Smooth muscle cell (in vitro differentiated cells): ENCODE measurements around the gene FRMPD2. TPM values are rescaled to one million over a fixed set of nuclear protein-coding genes. Genes with fewer than 3 reads are reported as not detected.
A peak's percentile ranks its signal among the peaks of the same experiment; 100 is the strongest.

ENCODE experiments used
- DNase-seq: peaks from one replicate; lab custom pipeline; 2025; ENCODE audit not compliant: unreplicated experiment; lab: John Stamatoyannopoulos, UW
- H2AFZ ChIP-seq: fragments of 200-600 bp; sonication (generic); 2 replicates; pipeline ENCODE4 v1.6.0; 2016; ENCODE audit warnings: antibody characterized with exemption, low read depth, mild to moderate bottlenecking
- H3F3A ChIP-seq: fragments of 200-600 bp; sonication (generic); 2 replicates; pipeline ENCODE4 v1.6.0; 2017; ENCODE audit warnings: antibody characterized with exemption, low read depth
- H3K27ac ChIP-seq: fragments of 200-600 bp; sonication (generic); 2 replicates; pipeline ENCODE4 v1.5.1; 2016; ENCODE audit warnings: low read depth, mild to moderate bottlenecking
- H3K27me3 ChIP-seq: fragments of 200-600 bp; sonication (generic); 2 replicates; pipeline ENCODE4 v1.6.1; 2016; ENCODE audit warnings: low read depth, mild to moderate bottlenecking
- H3K36me3 ChIP-seq: fragments of 200-600 bp; sonication (generic); 2 replicates; pipeline ENCODE4 v1.5.1; 2016; ENCODE audit warnings: low read depth
- H3K4me1 ChIP-seq: fragments of 200-600 bp; sonication (generic); 2 replicates; pipeline ENCODE4 v1.5.1; 2016; ENCODE audit warnings: low read depth
- H3K4me2 ChIP-seq: fragments of 200-600 bp; sonication (generic); 2 replicates; pipeline ENCODE4 v1.6.0; 2016; ENCODE audit warnings: mild to moderate bottlenecking
- H3K4me3 ChIP-seq: fragments of 200-600 bp; sonication (generic); 2 replicates; pipeline ENCODE4 v1.5.1; 2016; ENCODE audit warnings: mild to moderate bottlenecking
- H3K79me2 ChIP-seq: fragments of 200-600 bp; sonication (generic); 2 replicates; pipeline ENCODE4 v1.6.0; 2016; ENCODE audit warnings: low read depth, mild to moderate bottlenecking
- H3K9ac ChIP-seq: fragments of 200-600 bp; sonication (generic); 2 replicates; pipeline ENCODE4 v1.6.0; 2016; ENCODE audit warnings: low read depth
- H3K9me3 ChIP-seq: fragments of 200-600 bp; sonication (generic); replicated peaks from 2 replicates; pipeline ENCODE4 v1.5.1; 2016; ENCODE audit warnings: low read depth
- H4K20me1 ChIP-seq: fragments of 200-600 bp; sonication (generic); 2 replicates; pipeline ENCODE4 v1.6.0; 2016; ENCODE audit warnings: low read depth
- CTCF ChIP-seq: fragments of 200-600 bp; sonication (generic); IDR thresholded peaks from 2 replicates; pipeline ENCODE4 v1.5.1; 2017; ENCODE audit warnings: borderline replicate concordance, mild to moderate bottlenecking, antibody characterized with exemption; ENCODE audit not compliant: insufficient read depth, poor library complexity, severe bottlenecking
- WGBS: methylation state at CpG from one replicate; pipeline ENCODE4 v1.1.7; 2016; ENCODE audit warnings: low lambda C conversion rate; 5-methylcytosine and 5-hydroxymethylcytosine counted together
- polyA plus RNA-seq: library from polyadenylated mRNA; unstranded; fragments of >200 nt; fragmentation: Nextera tagmentation; extraction: Ambion mirVana; gene quantifications from 2 replicates; pipeline ENCODE4 v1.2.1, GENCODE V29; 2016
- total RNA-seq: library from RNA; depleted of rRNA; stranded (reverse); fragments of >200 nt; gene quantifications from 2 replicates; pipeline ENCODE4 v1.2.3, GENCODE V29; 2014

FRMPD2 gene
- total and polyA plus RNA-seq, 2 experiments from 2014 or later = 0.18 TPM; not detected in 1

GRCh38 chr10:48216744-48217143 lies 57.8 kb downstream of the FRMPD2 start:
- no peaks in the 10 kb centered on the region for H3K79me2 ChIP-seq
- peaks cover 12% of the 10 kb centered on the region for H3K27me3 ChIP-seq
- H4K20me1 ChIP-seq = no peaks in the 10 kb centered on the region
- H3K4me2 ChIP-seq = no peak overlapping the region
- TF ChIP-seq CTCF = no peak
- no peaks in the 10 kb centered on the region for H3K36me3 ChIP-seq
- H3F3A ChIP-seq = no peaks in the 10 kb centered on the region
- H3K9ac ChIP-seq = no peak overlapping the region
- no peaks in the 10 kb centered on the region for H3K9me3 ChIP-seq
- H3K27ac ChIP-seq = no peak overlapping the region
- no peak overlapping the region for H2AFZ ChIP-seq
- no peak for DNase-seq
- no peak overlapping the region for H3K4me3 ChIP-seq
- H3K4me1 ChIP-seq = no peaks in the 10 kb centered on the region
- 90% methylated on average over 1 of the region's 1 CpG for WGBS

GRCh38 chr10:48216204-48216505 lies 58.3 kb downstream of the FRMPD2 start:
- H2AFZ ChIP-seq = no peak overlapping the region
- no peaks in the 10 kb centered on the region for H3K79me2 ChIP-seq
- TF ChIP-seq CTCF = no peak

GRCh38 chr10:48215486-48216203 lies 58.9 kb downstream of the FRMPD2 start:
- Histone ChIP-seq H3K36me3 (no peaks in the 10 kb centered on the region), H3K4me2 (no peak overlapping the region), H3K4me1 (no peaks in the 10 kb centered on the region), H3K27me3 (peaks cover 14% of the 10 kb centered on the region), H2AFZ (no peak overlapping the region), H3K27ac (no peak overlapping the region), H3K9me3 (no peaks in the 10 kb centered on the region), H3K9ac (no peak overlapping the region), H3K79me2 (no peaks in the 10 kb centered on the region), H3K4me3 (no peak overlapping the region), H3F3A (no peaks in the 10 kb centered on the region), H4K20me1 (no peaks in the 10 kb centered on the region)
- 50% methylated on average over 5 of the region's 5 CpGs for WGBS
- peak; percentile 69 for TF ChIP-seq CTCF
- DNase-seq = no peak

More at GRCh38 chr10:48216204-48216505, 58.3 kb downstream of the FRMPD2 start:
- Histone ChIP-seq H3K4me1 (no peaks in the 10 kb centered on the region), H3K27me3 (peaks cover 14% of the 10 kb centered on the region), H4K20me1 (no peaks in the 10 kb centered on the region), H3K4me3 (no peak overlapping the region), H3K36me3 (no peaks in the 10 kb centered on the region), H3F3A (no peaks in the 10 kb centered on the region), H3K27ac (no peak overlapping the region), H3K9ac (no peak overlapping the region), H3K4me2 (no peak overlapping the region), H3K9me3 (no peaks in the 10 kb centered on the region)
- DNase-seq = no peak

GRCh38 chr10:48214716-48215485 lies 59.6 kb downstream of the FRMPD2 start:
- peaks cover 14% of the 10 kb centered on the region for H3K27me3 ChIP-seq
- no peak overlapping the region for H3K4me3 ChIP-seq
- DNase-seq = no peak
- no peaks in the 10 kb centered on the region for H3K4me1 ChIP-seq
- no peaks in the 10 kb centered on the region for H4K20me1 ChIP-seq
- no peaks in the 10 kb centered on the region for H3F3A ChIP-seq
- no peak overlapping the region for H3K27ac ChIP-seq
- no peak overlapping the region for H3K4me2 ChIP-seq
- H2AFZ ChIP-seq = no peak overlapping the region
- H3K79me2 ChIP-seq = no peaks in the 10 kb centered on the region
- 88% methylated on average over 6 of the region's 6 CpGs for WGBS
- H3K9ac ChIP-seq = no peak overlapping the region
- H3K36me3 ChIP-seq = no peaks in the 10 kb centered on the region
- no peaks in the 10 kb centered on the region for H3K9me3 ChIP-seq
- TF ChIP-seq CTCF = no peak
